Psoas muscle (tissue), 8 donors: ENCODE results near the gene THAP4. TPM values are rescaled to one million over a fixed set of nuclear protein-coding genes. Genes with fewer than 3 reads are reported as not detected.

Experiments used
- ATAC-seq, 4 donors: fragments of 200-7000 bp; cut with Tn5 transposase; one replicate each; pipeline ENCODE4 v1.9.1; 2020; ENCODE audit warnings: moderate library complexity in 3 of 4, mild to moderate bottlenecking in 2 of 4
- DNase-seq, 2 donors: peaks; one replicate each; pipeline ENCODE4 v3.0.0-alpha.2; 2020
- H3K27ac ChIP-seq: fragments of 200-600 bp; one replicate; pipeline ENCODE4 v1.8.0; 2022
- H3K27me3 ChIP-seq, 3 donors: fragments of 200-600 bp in 1 of 3; one replicate each; pipeline versions ENCODE4 v1.6.1 to v1.8.0; 2013 to 2022; ENCODE audit warnings: low read length in 2 of 3, mild to moderate bottlenecking in 2 of 3, moderate library complexity in 1 of 3; ENCODE audit not compliant: insufficient read depth in 3 of 3
- H3K36me3 ChIP-seq, 2 donors: fragments of 200-600 bp in 1 of 2; one replicate each; pipeline versions ENCODE4 v1.6.1 to v1.8.0; 2013 to 2022; ENCODE audit warnings: low read depth in 1 of 2, mild to moderate bottlenecking in 1 of 2, moderate library complexity in 1 of 2; ENCODE audit not compliant: insufficient read depth in 1 of 2
- H3K4me1 ChIP-seq: fragments of 200-600 bp; one replicate; pipeline ENCODE4 v1.8.0; 2022
- H3K4me3 ChIP-seq: fragments of 200-600 bp; one replicate; pipeline ENCODE4 v1.8.0; 2022; ENCODE audit warnings: mild to moderate bottlenecking
- H3K9me3 ChIP-seq: fragments of 200-600 bp; one replicate; pipeline ENCODE4 v1.8.0; 2022
- CTCF ChIP-seq: fragments of 200-600 bp; IDR thresholded peaks from one replicate; pipeline ENCODE4 v1.8.0; 2022; ENCODE audit warnings: antibody characterized with exemption
- WGBS, 3 donors: extraction: QIAGEN DNeasy Blood & Tissue Kit; methylation state at CpG; one replicate each; pipeline versions ENCODE4 v1.1.6 to v1.1.7; 2013; 5-methylcytosine and 5-hydroxymethylcytosine counted together
- intact Hi-C, 2 donors: fragments of 100-400 bp; cut with DNase I; formaldehyde crosslinking; loops; one replicate each; pipeline versions ENCODE4 v1.11.0 to v1.14.2; 2022
- polyA plus RNA-seq, 3 donors: library from polyadenylated mRNA; stranded (reverse); fragments of 200-250 nt; gene quantifications; one replicate each; pipeline ENCODE4 v1.2.3, GENCODE V29; 2013
- total RNA-seq, 4 donors: library from RNA; stranded (reverse); fragmentation: NEBNext Ultra II Directional in 2 of 4; extraction: Animal tissue kit (Norgen Biotek cat#: 25700) in 2 of 4; gene quantifications; one replicate each; pipeline versions ENCODE4 v1.2.1 to v1.2.4, GENCODE V29; 2021 to 2023
- donor health status: healthy with polysubstance abuse.
- donor health status: DM: no; HTN: no; CAD: no; lungs with moderate emphysema.
- donor health status: Bipolar disorder and iron deficiency.
- donor health status: healthy.
- donor health status: DM: yes; HTN: yes; CAD: no.
- donor health status: DM: no; HTN: no; CAD: no.
- donor health status: DM: no; HTN: no; CAD: no.
- donor health status: DM: yes; HTN: yes; CAD: no.

Gene THAP4
- total and polyA plus RNA-seq, 7 donors = 64.9 to 133 (median 89.6) TPM

GRCh38 chr2:241598487-241598886 lies 38.5 kb downstream of the THAP4 start:
- Histone ChIP-seq H3K4me1 (peaks cover 9% of the 10 kb centered on the region), H3K27me3 (no peaks in the 10 kb centered on the region), H3K36me3 (peaks cover 0 to 82% of the 10 kb centered on the region in 2 donors), H3K27ac (no peak overlapping the region), H3K4me3 (no peak overlapping the region), H3K9me3 (no peaks in the 10 kb centered on the region)
- no peak for DNase-seq
- WGBS, 3 donors = 50 to 67% (median 57%) methylated on average over 1 of the region's 1 CpG
- intact Hi-C loops = no loop called here
- peak; percentile 38 for TF ChIP-seq CTCF
- peak in 3 of 4 donors; percentile 52 to 67 (median 60) for ATAC-seq

GRCh38 chr2:241598061-241598460 lies 38.9 kb downstream of the THAP4 start:
- DNase-seq = peak; percentile 47 to 77
- Histone ChIP-seq H3K27ac (no peak overlapping the region), H3K36me3 (peaks cover 0 to 84% of the 10 kb centered on the region in 2 donors), H3K4me3 (no peak overlapping the region), H3K27me3 (no peaks in the 10 kb centered on the region), H3K9me3 (no peaks in the 10 kb centered on the region), H3K4me1 (peaks cover 9% of the 10 kb centered on the region)
- peak in 2 of 4 donors; percentile 50 to 79 for ATAC-seq
- 20 to 25% (median 21%) methylated on average over 5 of the region's 5 CpGs for WGBS, 3 donors
- no peak for TF ChIP-seq CTCF
- intact Hi-C loops = no loop called here

GRCh38 chr2:241597561-241597960 lies 39.4 kb downstream of the THAP4 start:
- H3K27me3 ChIP-seq = no peaks in the 10 kb centered on the region
- peaks cover 9% of the 10 kb centered on the region for H3K4me1 ChIP-seq
- H3K9me3 ChIP-seq = no peaks in the 10 kb centered on the region
- H3K4me3 ChIP-seq = no peak overlapping the region
- ATAC-seq (no peak), DNase-seq (no peak)
- H3K27ac ChIP-seq = no peak overlapping the region
- intact Hi-C loops = no loop called here
- peaks cover 0 to 81% of the 10 kb centered on the region in 2 donors for H3K36me3 ChIP-seq
- WGBS, 3 donors = 82 to 91% (median 89%) methylated on average over 6 of the region's 6 CpGs
- TF ChIP-seq CTCF = no peak

GRCh38 chr2:241595600-241596140 lies 41.3 kb downstream of the THAP4 start:
- intact Hi-C loops = no loop called here
- H3K36me3 ChIP-seq = peaks cover 0 to 64% of the 10 kb centered on the region in 2 donors
- peak in 1 of 4 donors; percentile 34 for ATAC-seq

More at GRCh38 chr2:241595600-241596140, 41.3 kb downstream of the THAP4 start:
- TF ChIP-seq CTCF = no peak
- DNase-seq = no peak
- Histone ChIP-seq H3K27ac (no peak overlapping the region), H3K4me1 (peaks cover 9% of the 10 kb centered on the region), H3K4me3 (no peak overlapping the region), H3K27me3 (no peaks in the 10 kb centered on the region), H3K9me3 (no peaks in the 10 kb centered on the region)
- 86 to 88% (median 87%) methylated on average over 14 to 15 of the region's 15 CpGs for WGBS, 3 donors
